ENCODE measurements around the gene SLC17A2.

Gene SLC17A2

GRCh38 chr6:25930532-25931410 lies at the start of gene SLC17A2:
Gene SLC17A2 (minus strand): TSS chr6:25930691. CDS start chr6:25925796, 4,895 bp downstream.
- DNase-seq (ENCODE audit: low read depth in 2 of 2): no peak

GRCh38 chr6:25975923-25976560 lies 45.6 kb upstream of the SLC17A2 start:
- no peak for DNase-seq (ENCODE audit: low read depth in 2 of 2)

- no peak for DNase-seq (ENCODE audit: low read depth in 2 of 2)
These were observed 43.5 kb upstream of the SLC17A2 start for GRCh38 chr6:25973923-25974555.

GRCh38 chr6:25972902-25973301 lies 42.4 kb upstream of the SLC17A2 start:
- no peak for DNase-seq (ENCODE audit: low read depth in 2 of 2)

GRCh38 chr6:25972128-25972527 lies 41.6 kb upstream of the SLC17A2 start:
- DNase-seq (ENCODE audit: low read depth in 2 of 2): no peak

GRCh38 chr6:25971187-25971821 lies 40.8 kb upstream of the SLC17A2 start:
- no peak for DNase-seq (ENCODE audit: low read depth in 2 of 2)

GRCh38 chr6:25968769-25969168 lies 38.3 kb upstream of the SLC17A2 start:
- no peak for DNase-seq (ENCODE audit: low read depth in 2 of 2)

- no peak for DNase-seq (ENCODE audit: low read depth in 2 of 2)
These were observed 36.2 kb upstream of the SLC17A2 start for GRCh38 chr6:25966711-25967110.

GRCh38 chr6:25965058-25965457 lies 34.6 kb upstream of the SLC17A2 start:
- DNase-seq (ENCODE audit: low read depth in 2 of 2): no peak

GRCh38 chr6:25963426-25964123 lies 33.1 kb upstream of the SLC17A2 start:
- DNase-seq (ENCODE audit: low read depth in 2 of 2): no peak

- peak; percentile 23 to 68 for DNase-seq (ENCODE audit: low read depth in 2 of 2)
These were observed 31.9 kb upstream of the SLC17A2 start, which contains the start of gene TRIM38 for GRCh38 chr6:25962149-25963127. Gene TRIM38 (plus strand): TSS chr6:25962802. CDS start chr6:25966523, 3,721 bp downstream.

GRCh38 chr6:25961619-25962148 lies 31.2 kb upstream of the SLC17A2 start:
- no peak for DNase-seq (ENCODE audit: low read depth in 2 of 2)

- DNase-seq (ENCODE audit: low read depth in 2 of 2): no peak
These were observed 30.2 kb upstream of the SLC17A2 start for GRCh38 chr6:25960734-25961133.

- DNase-seq (ENCODE audit: low read depth in 2 of 2): no peak
These were observed 29.5 kb upstream of the SLC17A2 start for GRCh38 chr6:25959890-25960536.

GRCh38 chr6:25958700-25959162 lies 28.2 kb upstream of the SLC17A2 start:
- DNase-seq (ENCODE audit: low read depth in 2 of 2): no peak

GRCh38 chr6:25956226-25956625 lies 25.7 kb upstream of the SLC17A2 start:
- no peak for DNase-seq (ENCODE audit: low read depth in 2 of 2)

- DNase-seq (ENCODE audit: low read depth in 2 of 2): no peak
These were observed 24.3 kb upstream of the SLC17A2 start for GRCh38 chr6:25954756-25955155.

- no peak for DNase-seq (ENCODE audit: low read depth in 2 of 2)
These were observed 23.2 kb upstream of the SLC17A2 start for GRCh38 chr6:25953733-25954132.

GRCh38 chr6:25952535-25952934 lies 22.0 kb upstream of the SLC17A2 start:
- no peak for DNase-seq (ENCODE audit: low read depth in 2 of 2)

All from stimulated activated CD8-positive, alpha-beta memory T cell treated with anti-CD3 and anti-CD28 coated beads, Interleukin-15, amount 100 ng/mL, for 4 hours (primary cell).